ENCODE measurements around the gene SLC1A6.

Gene SLC1A6

DNA sequence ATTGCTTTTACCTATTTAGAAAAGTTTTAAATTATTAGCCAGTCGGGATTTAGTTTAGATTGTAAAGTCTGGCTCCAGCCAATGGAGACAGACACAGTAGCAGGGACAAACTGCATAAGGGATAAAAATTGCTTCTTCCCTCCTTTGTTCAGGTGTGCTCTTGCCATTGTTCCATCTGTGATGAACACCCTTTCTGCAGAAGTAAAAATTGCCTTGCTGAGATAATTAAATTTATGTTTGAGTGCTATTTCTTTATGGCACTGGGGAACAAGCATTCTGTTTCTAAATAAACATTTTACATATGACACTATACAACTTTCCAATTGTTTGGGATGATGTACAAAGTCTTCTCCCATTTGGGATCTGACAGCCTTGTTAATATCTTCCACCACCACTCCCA is 20.4 kb downstream of the SLC1A6 start:
- Histone ChIP-seq H3K27ac (ENCODE audit: low read depth, low read length) (no peak overlapping the region), H3K79me2 (ENCODE audit: control insufficient read depth, insufficient read depth, low read length, poor library complexity) (no peaks in the 10 kb centered on the region), H2AFZ (ENCODE audit: insufficient read depth, low read length, poor library complexity) (no peak overlapping the region), H3K79me1 (ENCODE audit: low read length) (no peaks in the 10 kb centered on the region), H3K9me3 (ENCODE audit: insufficient read depth, low read depth, low read length) (peaks cover 20% of the 10 kb centered on the region), H3K4me1 (ENCODE audit: control insufficient read depth in 1 of 2, insufficient read depth in 2 of 2, low read length in 2 of 2) (no peaks in the 10 kb centered on the region), H3K4me3 (ENCODE audit: low read depth, low read length) (no peak overlapping the region), H3K4me2 (ENCODE audit: low read length) (no peak overlapping the region), H3K9ac (ENCODE audit: low read length) (no peak overlapping the region), H2BK5ac (ENCODE audit: low read depth, low read length, poor library complexity) (no peak overlapping the region), H3K4ac (ENCODE audit: low read depth, low read length) (no peak overlapping the region), H3K14ac (ENCODE audit: low read length) (no peak overlapping the region), H3K36me3 (ENCODE audit: control insufficient read depth in 1 of 2, insufficient read depth in 2 of 2, low read length in 2 of 2) (peaks cover 0 to 2% of the 10 kb centered on the region in 2 experiments), H3K27me3 (ENCODE audit: insufficient read depth, low read length) (no peaks in the 10 kb centered on the region), H2AK5ac (ENCODE audit: low read length) (no peak overlapping the region), H3K23ac (ENCODE audit: low read length) (no peak overlapping the region), H4K8ac (ENCODE audit: low read depth, low read length) (no peak overlapping the region), H2BK12ac (ENCODE audit: low read length) (no peak overlapping the region), H3K18ac (ENCODE audit: low read length) (no peak overlapping the region), H4K91ac (ENCODE audit: low read depth, low read length) (no peak overlapping the region), H2BK120ac (ENCODE audit: insufficient read depth, low read length, poor library complexity) (no peak overlapping the region), H4K12ac (ENCODE audit: low read depth, low read length) (no peak overlapping the region)
- WGBS (ENCODE audit: extremely low coverage, insufficient coverage, insufficient read length) = no CpG with 5 or more reads among the region's 1 CpG
- DNase-seq = no peak

DNA sequence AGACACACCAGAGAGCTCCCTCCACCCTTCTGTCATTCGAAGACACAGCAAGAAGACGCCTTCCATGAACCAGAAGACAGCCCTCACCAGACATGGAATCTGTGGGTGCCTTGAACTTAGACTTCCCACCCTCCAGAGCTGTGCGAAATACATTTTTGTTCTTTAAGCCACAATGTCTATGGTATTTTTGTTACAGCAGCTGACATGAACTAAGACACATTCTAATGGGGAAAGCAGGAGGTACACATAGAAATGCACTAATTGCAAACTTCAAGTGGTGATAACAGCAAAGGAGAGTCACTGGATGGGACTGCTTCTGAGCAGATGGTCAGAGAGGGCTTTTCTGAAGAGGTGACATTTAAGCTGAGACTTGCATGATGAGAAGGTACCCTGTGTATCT is 22.2 kb downstream of the SLC1A6 start:
- no peak overlapping the region for H2AK5ac ChIP-seq (ENCODE audit: low read length)
- DNase-seq = no peak
- no peak overlapping the region for H3K23ac ChIP-seq (ENCODE audit: low read length)
- no peaks in the 10 kb centered on the region for H3K79me1 ChIP-seq (ENCODE audit: low read length)
- H4K12ac ChIP-seq (ENCODE audit: low read depth, low read length) = no peak overlapping the region
- no peak overlapping the region for H4K91ac ChIP-seq (ENCODE audit: low read depth, low read length)
- no peak overlapping the region for H2BK12ac ChIP-seq (ENCODE audit: low read length)
- no peak overlapping the region for H2BK120ac ChIP-seq (ENCODE audit: insufficient read depth, low read length, poor library complexity)
- H3K36me3 ChIP-seq (ENCODE audit: control insufficient read depth in 1 of 2, insufficient read depth in 2 of 2, low read length in 2 of 2) = peaks cover 0 to 2% of the 10 kb centered on the region in 2 experiments
- H3K27me3 ChIP-seq (ENCODE audit: insufficient read depth, low read length) = no peaks in the 10 kb centered on the region
- H4K8ac ChIP-seq (ENCODE audit: low read depth, low read length) = no peak overlapping the region
- H3K4me3 ChIP-seq (ENCODE audit: low read depth, low read length) = no peak overlapping the region
- no peaks in the 10 kb centered on the region for H3K79me2 ChIP-seq (ENCODE audit: control insufficient read depth, insufficient read depth, low read length, poor library complexity)
- no peak overlapping the region for H3K27ac ChIP-seq (ENCODE audit: low read depth, low read length)
- H3K9me3 ChIP-seq (ENCODE audit: insufficient read depth, low read depth, low read length) = peaks cover 26% of the 10 kb centered on the region
- H3K4ac ChIP-seq (ENCODE audit: low read depth, low read length) = no peak overlapping the region
- WGBS (ENCODE audit: extremely low coverage, insufficient coverage, insufficient read length) = no CpG with 5 or more reads among the region's 3 CpGs
- no peak overlapping the region for H3K14ac ChIP-seq (ENCODE audit: low read length)
- no peak overlapping the region for H3K9ac ChIP-seq (ENCODE audit: low read length)
- no peaks in the 10 kb centered on the region for H3K4me1 ChIP-seq (ENCODE audit: control insufficient read depth in 1 of 2, insufficient read depth in 2 of 2, low read length in 2 of 2)
- H2AFZ ChIP-seq (ENCODE audit: insufficient read depth, low read length, poor library complexity) = no peak overlapping the region
- no peak overlapping the region for H2BK5ac ChIP-seq (ENCODE audit: low read depth, low read length, poor library complexity)
- no peak overlapping the region for H3K18ac ChIP-seq (ENCODE audit: low read length)
- H3K4me2 ChIP-seq (ENCODE audit: low read length) = no peak overlapping the region

DNA sequence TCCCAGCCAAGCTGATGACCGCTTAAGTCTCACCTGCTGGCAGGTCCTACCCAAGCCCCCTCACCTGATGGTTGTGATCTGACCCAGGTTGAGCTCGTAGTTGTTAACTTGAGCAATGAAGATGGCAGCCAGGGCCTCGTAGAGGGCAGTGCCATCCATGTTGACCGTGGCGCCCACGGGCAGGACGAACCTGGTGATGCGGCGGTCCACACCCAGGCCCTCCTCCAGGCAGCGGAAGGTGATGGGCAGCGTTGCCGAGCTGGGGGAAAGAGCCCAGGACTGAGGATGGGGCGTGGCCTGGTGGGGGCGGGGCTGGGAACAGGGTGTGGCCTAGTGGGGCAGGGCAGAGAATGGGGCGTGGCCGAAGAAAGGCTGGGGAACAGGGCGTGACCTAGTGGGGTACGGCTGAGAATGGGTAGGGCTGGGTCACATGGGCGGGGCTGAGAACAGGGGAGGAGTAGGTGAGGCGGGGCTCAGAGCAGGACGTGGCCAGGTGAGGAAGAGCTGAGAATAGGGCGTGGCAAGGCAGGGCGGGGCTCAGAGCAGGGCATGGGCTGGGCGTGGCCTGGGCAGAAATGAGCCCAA is 25.5 kb downstream of the SLC1A6 start:
- H3K4me1 ChIP-seq (ENCODE audit: control insufficient read depth in 1 of 2, insufficient read depth in 2 of 2, low read length in 2 of 2) = no peaks in the 10 kb centered on the region
- H3K18ac ChIP-seq (ENCODE audit: low read length) = no peak overlapping the region
- H3K27ac ChIP-seq (ENCODE audit: low read depth, low read length) = no peak overlapping the region

DNA sequence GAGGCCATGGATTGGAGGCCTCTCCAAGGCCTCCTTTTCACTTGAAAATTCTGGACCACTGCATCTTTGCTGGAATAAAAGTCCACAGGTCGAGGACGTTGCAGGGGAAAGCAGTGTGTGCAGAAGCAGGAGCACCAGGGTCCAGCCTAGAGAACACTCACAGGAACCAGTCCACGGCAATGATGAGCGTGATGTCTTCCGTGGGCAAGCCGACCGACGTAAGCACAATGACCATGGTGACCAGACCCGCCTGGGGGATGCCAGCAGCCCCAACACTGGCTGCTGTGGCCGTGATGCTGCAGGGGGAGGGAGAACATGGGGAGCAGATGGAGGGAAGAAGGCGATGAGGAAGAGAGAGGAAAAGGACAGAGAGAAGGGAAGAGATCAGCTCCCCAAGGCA is 26.9 kb downstream of the SLC1A6 start:
- Histone ChIP-seq H2AK5ac (ENCODE audit: low read length) (no peak overlapping the region), H3K79me2 (ENCODE audit: control insufficient read depth, insufficient read depth, low read length, poor library complexity) (no peaks in the 10 kb centered on the region), H2BK120ac (ENCODE audit: insufficient read depth, low read length, poor library complexity) (no peak overlapping the region), H3K9ac (ENCODE audit: low read length) (no peak overlapping the region), H4K8ac (ENCODE audit: low read depth, low read length) (no peak overlapping the region), H3K4me2 (ENCODE audit: low read length) (no peak overlapping the region), H3K79me1 (ENCODE audit: low read length) (no peaks in the 10 kb centered on the region), H3K4ac (ENCODE audit: low read depth, low read length) (no peak overlapping the region), H3K4me1 (ENCODE audit: control insufficient read depth in 1 of 2, insufficient read depth in 2 of 2, low read length in 2 of 2) (no peaks in the 10 kb centered on the region), H3K36me3 (ENCODE audit: control insufficient read depth in 1 of 2, insufficient read depth in 2 of 2, low read length in 2 of 2) (no peaks in the 10 kb centered on the region), H3K18ac (ENCODE audit: low read length) (no peak overlapping the region), H4K12ac (ENCODE audit: low read depth, low read length) (no peak overlapping the region), H3K27me3 (ENCODE audit: insufficient read depth, low read length) (no peaks in the 10 kb centered on the region), H3K27ac (ENCODE audit: low read depth, low read length) (no peak overlapping the region), H3K14ac (ENCODE audit: low read length) (no peak overlapping the region), H3K4me3 (ENCODE audit: low read depth, low read length) (no peak overlapping the region), H2AFZ (ENCODE audit: insufficient read depth, low read length, poor library complexity) (no peak overlapping the region), H3K23ac (ENCODE audit: low read length) (no peak overlapping the region), H4K91ac (ENCODE audit: low read depth, low read length) (no peak overlapping the region), H3K9me3 (ENCODE audit: insufficient read depth, low read depth, low read length) (peaks cover 25% of the 10 kb centered on the region), H2BK5ac (ENCODE audit: low read depth, low read length, poor library complexity) (no peak overlapping the region), H2BK12ac (ENCODE audit: low read length) (no peak overlapping the region)
- WGBS (ENCODE audit: extremely low coverage, insufficient coverage, insufficient read length) = no CpG with 5 or more reads among the region's 11 CpGs
- no peak for DNase-seq

More for the DNA sequence above, 25.5 kb downstream of the SLC1A6 start:
- Histone ChIP-seq H3K79me1 (ENCODE audit: low read length) (no peaks in the 10 kb centered on the region), H3K27me3 (ENCODE audit: insufficient read depth, low read length) (no peaks in the 10 kb centered on the region), H3K4ac (ENCODE audit: low read depth, low read length) (no peak overlapping the region), H3K9me3 (ENCODE audit: insufficient read depth, low read depth, low read length) (peaks cover 23% of the 10 kb centered on the region), H2AFZ (ENCODE audit: insufficient read depth, low read length, poor library complexity) (no peak overlapping the region), H4K12ac (ENCODE audit: low read depth, low read length) (no peak overlapping the region), H3K79me2 (ENCODE audit: control insufficient read depth, insufficient read depth, low read length, poor library complexity) (no peaks in the 10 kb centered on the region), H3K36me3 (ENCODE audit: control insufficient read depth in 1 of 2, insufficient read depth in 2 of 2, low read length in 2 of 2) (no peaks in the 10 kb centered on the region), H2BK12ac (ENCODE audit: low read length) (no peak overlapping the region), H2BK120ac (ENCODE audit: insufficient read depth, low read length, poor library complexity) (no peak overlapping the region), H4K8ac (ENCODE audit: low read depth, low read length) (no peak overlapping the region), H4K91ac (ENCODE audit: low read depth, low read length) (no peak overlapping the region), H3K23ac (ENCODE audit: low read length) (no peak overlapping the region), H3K9ac (ENCODE audit: low read length) (no peak overlapping the region), H2BK5ac (ENCODE audit: low read depth, low read length, poor library complexity) (no peak overlapping the region), H3K4me3 (ENCODE audit: low read depth, low read length) (peak overlapping the region; percentile 3), H3K4me2 (ENCODE audit: low read length) (no peak overlapping the region), H2AK5ac (ENCODE audit: low read length) (no peak overlapping the region), H3K14ac (ENCODE audit: low read length) (no peak overlapping the region)
- DNase-seq = no peak
- no CpG with 5 or more reads among the region's 24 CpGs for WGBS (ENCODE audit: extremely low coverage, insufficient coverage, insufficient read length)

Measured in trophoblast cell (in vitro differentiated cells and primary cell).